ENCODE results near the gene ANKRD10.

The ANKRD10 gene

GRCh38 chr13:110884517-110884916, 30.4 kb downstream of the ANKRD10 start:
- Histone ChIP-seq H3K36me3 (ENCODE audit: control insufficient read depth, low read length) (no peaks in the 10 kb centered on the region), H3K4me3 (ENCODE audit: low read length) (no peak overlapping the region), H3K79me2 (ENCODE audit: control insufficient read depth, low read length) (no peaks in the 10 kb centered on the region), H3K4me1 (ENCODE audit: control insufficient read depth, low read length) (no peaks in the 10 kb centered on the region), H3K9me2 (replicated peaks; ENCODE audit: control insufficient read depth, low read length) (no peaks in the 10 kb centered on the region), H3F3A (ENCODE audit: control insufficient read depth, insufficient read depth) (no peaks in the 10 kb centered on the region), H3K4me2 (ENCODE audit: low read length) (no peak overlapping the region), H3K9me3 (ENCODE audit: control insufficient read depth, insufficient read depth, low read length) (no peaks in the 10 kb centered on the region), H3K27me3 (ENCODE audit: control insufficient read depth, low read length) (no peaks in the 10 kb centered on the region), H3K27ac (ENCODE audit: low read depth, low read length) (no peak overlapping the region), H4K20me1 (ENCODE audit: control insufficient read depth, insufficient read depth, low read depth, low read length) (no peaks in the 10 kb centered on the region; the same call in 1 of the 2 replicates)
- TF ChIP-seq EZH2phosphoT487 (IDR thresholded peaks at IDR 0.05; ENCODE audit: borderline replicate concordance, low read length) = no peak
- no peak for TF ChIP-seq CTCF (IDR thresholded peaks at IDR 0.05; ENCODE audit: low read depth, low read length, poor library complexity, severe bottlenecking)

DNA sequence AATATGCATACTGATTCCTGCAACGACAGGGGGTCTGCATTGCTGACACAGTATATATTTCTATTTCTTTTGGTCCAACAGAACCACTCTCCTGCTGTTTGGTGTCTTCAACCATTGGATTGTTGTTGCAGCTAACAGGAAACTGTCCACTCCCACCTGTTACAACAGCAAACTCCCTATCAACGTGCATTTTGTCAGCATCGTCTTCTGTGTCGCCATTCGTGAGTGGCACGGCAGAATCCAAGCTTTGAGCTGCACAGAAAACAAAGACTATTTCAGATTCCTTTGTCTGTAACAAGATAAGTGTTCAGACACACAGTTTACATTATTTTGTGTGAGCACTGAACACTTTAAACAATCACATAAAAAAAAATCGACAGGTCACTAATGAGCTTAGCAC, 31.3 kb downstream of the ANKRD10 start:
- H3F3A ChIP-seq (ENCODE audit: control insufficient read depth, insufficient read depth) = no peaks in the 10 kb centered on the region
- no peaks in the 10 kb centered on the region for H3K36me3 ChIP-seq (ENCODE audit: control insufficient read depth, low read length)
- H3K4me1 ChIP-seq (ENCODE audit: control insufficient read depth, low read length) = no peaks in the 10 kb centered on the region
- H3K27me3 ChIP-seq (ENCODE audit: control insufficient read depth, low read length) = no peaks in the 10 kb centered on the region
- H3K79me2 ChIP-seq (ENCODE audit: control insufficient read depth, low read length) = no peaks in the 10 kb centered on the region
- H3K9me3 ChIP-seq (ENCODE audit: control insufficient read depth, insufficient read depth, low read length) = no peaks in the 10 kb centered on the region
- TF ChIP-seq EZH2phosphoT487 (IDR thresholded peaks at IDR 0.05; ENCODE audit: borderline replicate concordance, low read length) = no peak
- TF ChIP-seq CTCF (IDR thresholded peaks at IDR 0.05; ENCODE audit: low read depth, low read length, poor library complexity, severe bottlenecking) = no peak
- H4K20me1 ChIP-seq (ENCODE audit: control insufficient read depth, insufficient read depth, low read depth, low read length) = no peaks in the 10 kb centered on the region; the same call in 1 of the 2 replicates
- no peak overlapping the region for H3K4me3 ChIP-seq (ENCODE audit: low read length)
- no peak overlapping the region for H3K27ac ChIP-seq (ENCODE audit: low read depth, low read length)
- no peak overlapping the region for H3K4me2 ChIP-seq (ENCODE audit: low read length)
- H3K9me2 ChIP-seq (replicated peaks; ENCODE audit: control insufficient read depth, low read length) = no peaks in the 10 kb centered on the region

GRCh38 chr13:110882972-110883371, 31.9 kb downstream of the ANKRD10 start:
- Histone ChIP-seq H3K9me3 (ENCODE audit: control insufficient read depth, insufficient read depth, low read length) (no peaks in the 10 kb centered on the region), H4K20me1 (ENCODE audit: control insufficient read depth, insufficient read depth, low read depth, low read length) (no peaks in the 10 kb centered on the region; the same call in 1 of the 2 replicates), H3K36me3 (ENCODE audit: control insufficient read depth, low read length) (no peaks in the 10 kb centered on the region), H3K9me2 (replicated peaks; ENCODE audit: control insufficient read depth, low read length) (no peaks in the 10 kb centered on the region), H3K4me3 (ENCODE audit: low read length) (no peak overlapping the region), H3K27ac (ENCODE audit: low read depth, low read length) (no peak overlapping the region), H3K4me1 (ENCODE audit: control insufficient read depth, low read length) (no peaks in the 10 kb centered on the region), H3K79me2 (ENCODE audit: control insufficient read depth, low read length) (no peaks in the 10 kb centered on the region), H3K4me2 (ENCODE audit: low read length) (no peak overlapping the region), H3K27me3 (ENCODE audit: control insufficient read depth, low read length) (no peaks in the 10 kb centered on the region), H3F3A (ENCODE audit: control insufficient read depth, insufficient read depth) (no peaks in the 10 kb centered on the region)
- no peak for TF ChIP-seq CTCF (IDR thresholded peaks at IDR 0.05; ENCODE audit: low read depth, low read length, poor library complexity, severe bottlenecking)
- TF ChIP-seq EZH2phosphoT487 (IDR thresholded peaks at IDR 0.05; ENCODE audit: borderline replicate concordance, low read length) = no peak
